Neural cell (in vitro differentiated cells): ENCODE results near the gene AMBP.

Experiments used
- CTCF ChIP-seq: fragments of 450-650 bp; IDR thresholded peaks from 2 replicates; pipeline ENCODE4 v1.5.1; 2014; ENCODE audit warnings: antibody characterized with exemption, mild to moderate bottlenecking, moderate library complexity; ENCODE audit not compliant: poor library complexity, severe bottlenecking
- EP300 ChIP-seq: fragments of 450-650 bp; conservative IDR thresholded peaks from 2 replicates; pipeline ENCODE4 v1.6.1; 2014; ENCODE audit warnings: antibody characterized with exemption, mild to moderate bottlenecking, moderate library complexity; ENCODE audit not compliant: poor library complexity, severe bottlenecking
- EZH2 ChIP-seq: fragments of 200-600, 300-800 bp; shearing (Covaris generic), sonication (generic); IDR thresholded peaks from 2 replicates; pipeline ENCODE4 v1.6.1; 2014; ENCODE audit warnings: antibody characterized with exemption, low read length, borderline replicate concordance, mild to moderate bottlenecking; ENCODE audit not compliant: insufficient read depth, poor library complexity, severe bottlenecking
- MXI1 ChIP-seq: fragments of 450-650 bp; conservative IDR thresholded peaks from 2 replicates; pipeline ENCODE4 v1.6.1; 2014; ENCODE audit warnings: antibody characterized with exemption, mild to moderate bottlenecking; ENCODE audit not compliant: poor library complexity, severe bottlenecking
- POLR2AphosphoS5 ChIP-seq: IDR thresholded peaks from 2 replicates; pipeline ENCODE4 v1.6.1; 2012
- RAD21 ChIP-seq: fragments of 450-650 bp; conservative IDR thresholded peaks from 2 replicates; pipeline ENCODE4 v1.6.1; 2014; ENCODE audit warnings: antibody characterized with exemption, mild to moderate bottlenecking, moderate library complexity
- REST ChIP-seq: IDR thresholded peaks from 2 replicates; pipeline ENCODE4 v1.6.1; 2012; ENCODE audit warnings: borderline replicate concordance
- SMC3 ChIP-seq: fragments of 450-650 bp; conservative IDR thresholded peaks from 2 replicates; pipeline ENCODE4 v1.6.1; 2014; ENCODE audit warnings: antibody characterized with exemption, mild to moderate bottlenecking, moderate library complexity; ENCODE audit not compliant: poor library complexity

- no peak for TF ChIP-seq CTCF
- no peak for TF ChIP-seq EZH2
- TF ChIP-seq RAD21, result no peak
- no peak for TF ChIP-seq SMC3
- TF ChIP-seq REST, result no peak
- TF ChIP-seq POLR2AphosphoS5, result no peak
- TF ChIP-seq EP300, result no peak
- no peak for TF ChIP-seq MXI1
Observed at GRCh38 chr9:114025760-114026159, 52.3 kb downstream of the AMBP start.
